Omental fat pad (tissue), 4 donors: ENCODE measurements around the gene TEC. TPM values are rescaled to one million over a fixed set of nuclear protein-coding genes. Genes with fewer than 3 reads are reported as not detected.

Experiments used
- ATAC-seq: fragments of 150-250 bp; one replicate; pipeline ENCODE4 v1.9.1; 2016; ENCODE audit warnings: mild to moderate bottlenecking, moderate library complexity; ENCODE audit not compliant: low FRiP score
- DNase-seq: peaks from one replicate; pipeline ENCODE4 v3.0.0-alpha.2; 2019; ENCODE audit warnings: low spot score
- small RNA-seq: library from RNA; depleted of rRNA; stranded (forward); fragments of <200 nt; gene quantifications from one replicate; pipeline ENCODE3, GENCODE V24; 2016
- total RNA-seq, 4 donors: library from RNA; depleted of rRNA; stranded (reverse); fragments of >200 nt; gene quantifications; one replicate each; pipeline ENCODE4 v1.1.0, GENCODE V29; 2016
- TF ChIP-seq, protein P1 (sequence below), 3 donors: fragments of 450-650 bp; IDR thresholded peaks; one replicate each; pipeline ENCODE4 v1.5.1; 2016 to 2017; ENCODE audit warnings: antibody characterized with exemption in 3 of 3, mild to moderate bottlenecking in 3 of 3, moderate library complexity in 2 of 3

Gene TEC
- total RNA-seq, 4 donors from 2014 or later: 2.6 to 4.8 (median 3.9) TPM

DNA sequence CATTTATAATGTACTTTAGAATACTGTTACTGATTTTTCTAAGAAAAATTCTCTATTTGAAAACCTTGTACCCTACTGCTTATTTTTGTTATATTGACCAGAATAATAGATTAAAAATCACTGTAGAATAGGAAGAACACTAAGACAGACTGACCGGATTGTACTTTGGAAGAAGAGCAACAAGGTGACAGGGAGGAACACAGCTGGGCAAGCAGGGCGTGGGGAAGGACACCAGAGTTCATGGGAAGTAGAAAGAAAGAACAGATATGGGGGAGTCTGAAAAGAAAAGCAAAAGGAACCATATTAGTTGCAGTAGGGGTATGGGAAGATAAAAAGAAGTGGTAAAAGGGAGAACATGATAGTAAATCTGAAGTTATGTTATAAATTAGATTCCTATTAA, 174.2 kb downstream of the TEC start:
- DNase-seq (no peak), ATAC-seq (no peak)
- TF ChIP-seq, protein P1, sequence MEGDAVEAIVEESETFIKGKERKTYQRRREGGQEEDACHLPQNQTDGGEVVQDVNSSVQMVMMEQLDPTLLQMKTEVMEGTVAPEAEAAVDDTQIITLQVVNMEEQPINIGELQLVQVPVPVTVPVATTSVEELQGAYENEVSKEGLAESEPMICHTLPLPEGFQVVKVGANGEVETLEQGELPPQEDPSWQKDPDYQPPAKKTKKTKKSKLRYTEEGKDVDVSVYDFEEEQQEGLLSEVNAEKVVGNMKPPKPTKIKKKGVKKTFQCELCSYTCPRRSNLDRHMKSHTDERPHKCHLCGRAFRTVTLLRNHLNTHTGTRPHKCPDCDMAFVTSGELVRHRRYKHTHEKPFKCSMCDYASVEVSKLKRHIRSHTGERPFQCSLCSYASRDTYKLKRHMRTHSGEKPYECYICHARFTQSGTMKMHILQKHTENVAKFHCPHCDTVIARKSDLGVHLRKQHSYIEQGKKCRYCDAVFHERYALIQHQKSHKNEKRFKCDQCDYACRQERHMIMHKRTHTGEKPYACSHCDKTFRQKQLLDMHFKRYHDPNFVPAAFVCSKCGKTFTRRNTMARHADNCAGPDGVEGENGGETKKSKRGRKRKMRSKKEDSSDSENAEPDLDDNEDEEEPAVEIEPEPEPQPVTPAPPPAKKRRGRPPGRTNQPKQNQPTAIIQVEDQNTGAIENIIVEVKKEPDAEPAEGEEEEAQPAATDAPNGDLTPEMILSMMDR (IDR thresholded peaks at IDR 0.05): no peak

DNA sequence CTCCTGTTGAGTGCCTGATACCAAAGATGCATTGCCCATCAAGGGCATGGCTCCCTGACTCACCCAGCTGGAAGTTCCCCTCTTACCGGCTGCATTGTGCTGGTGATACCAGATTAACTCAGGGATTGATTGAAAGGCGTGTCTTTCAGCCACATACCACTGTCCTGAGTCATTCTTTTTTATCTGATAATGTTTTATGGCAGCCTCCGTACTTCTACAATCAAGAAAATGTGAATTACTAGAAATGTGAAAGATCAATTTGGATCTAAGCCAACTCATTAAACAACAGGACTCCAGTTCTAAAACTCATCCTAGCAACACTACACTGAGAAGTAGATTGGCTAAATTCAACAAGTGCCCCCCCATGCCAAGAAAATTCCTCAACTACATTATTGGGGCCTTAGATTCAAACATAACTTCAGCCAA, 175.6 kb downstream of the TEC start:
- TF ChIP-seq, protein P1 (IDR thresholded peaks at IDR 0.05): no peak
- no peak for ATAC-seq
- DNase-seq: no peak

DNA sequence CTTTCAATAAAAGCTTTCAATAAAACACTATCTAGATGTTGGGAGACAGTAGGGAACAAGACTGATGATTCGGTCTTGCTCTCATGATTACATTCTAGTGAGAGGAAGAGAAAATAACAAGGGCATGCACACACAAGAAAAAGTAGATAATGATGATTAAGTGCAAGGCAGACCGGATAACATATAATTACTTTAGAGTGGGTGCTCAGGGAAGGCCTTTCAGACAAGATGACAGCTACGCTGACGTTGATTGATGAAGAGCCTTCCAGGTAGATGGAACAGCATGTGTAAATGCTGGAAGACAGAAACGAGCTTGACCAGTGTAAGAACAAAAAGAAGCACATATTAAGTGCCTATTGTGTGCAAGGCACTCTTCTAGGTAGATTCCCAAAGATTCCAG, 179.0 kb downstream of the TEC start:
- no peak for ATAC-seq
- DNase-seq: no peak
- TF ChIP-seq, protein P1 (IDR thresholded peaks at IDR 0.05): no peak

GRCh38 chr4:48085821-48086589, 183.6 kb downstream of the TEC start:
- ATAC-seq (no peak), DNase-seq (no peak)
- TF ChIP-seq, protein P1 (IDR thresholded peaks at IDR 0.05): no peak

Small RNA genes lying within 50 kb of the gene (small RNA-seq; reads per million reads assigned to genes)
- gene RF00019: not detected
- gene RF00026: not detected
- gene RNU6-838P: not detected

Other genes starting within 250 kb of the TEC start
- gene TXK, start 135.6 kb downstream of the TEC start, total RNA-seq: 1 to 10 TPM; 1.8 to 3.5 (median 2.8) TPM
- 10 to 100 TPM; 27.7 to 92.6 (median 57.4) TPM for gene SLAIN2, start 71.7 kb upstream of the TEC start, total RNA-seq
- gene SLC10A4, start 213.5 kb upstream of the TEC start, total RNA-seq: under 1 TPM in 3 of 4 donors, not detected in 1; 0.19 to 0.72 (median 0.25) TPM
- not detected for gene ZAR1, start 220.4 kb upstream of the TEC start, total RNA-seq